ENCODE results near the gene MST1.

Gene MST1

DNA sequence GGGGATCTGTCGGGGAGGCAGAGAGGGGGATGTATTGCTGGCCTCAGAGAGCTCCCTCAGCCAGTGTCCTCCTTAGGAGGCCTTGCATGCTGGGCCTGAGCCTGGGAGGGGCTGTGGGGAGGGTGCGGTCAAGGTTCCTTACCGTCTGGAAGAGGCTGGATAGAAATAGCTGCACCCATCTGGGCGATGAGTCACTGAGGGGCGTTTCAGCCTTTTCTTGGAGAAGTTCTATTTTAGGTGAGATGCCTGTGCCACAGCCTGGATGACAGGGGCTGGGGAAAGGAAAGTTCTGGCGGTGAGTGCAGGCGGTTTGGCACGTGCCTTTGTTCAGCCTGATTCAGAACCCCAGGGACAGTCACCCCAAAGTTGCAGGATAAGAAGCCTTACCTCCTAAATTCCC lies 50.8 kb downstream of the MST1 start:
- no peak for DNase-seq (ENCODE audit: low read depth in 2 of 2, low spot score in 1 of 2)

DNA sequence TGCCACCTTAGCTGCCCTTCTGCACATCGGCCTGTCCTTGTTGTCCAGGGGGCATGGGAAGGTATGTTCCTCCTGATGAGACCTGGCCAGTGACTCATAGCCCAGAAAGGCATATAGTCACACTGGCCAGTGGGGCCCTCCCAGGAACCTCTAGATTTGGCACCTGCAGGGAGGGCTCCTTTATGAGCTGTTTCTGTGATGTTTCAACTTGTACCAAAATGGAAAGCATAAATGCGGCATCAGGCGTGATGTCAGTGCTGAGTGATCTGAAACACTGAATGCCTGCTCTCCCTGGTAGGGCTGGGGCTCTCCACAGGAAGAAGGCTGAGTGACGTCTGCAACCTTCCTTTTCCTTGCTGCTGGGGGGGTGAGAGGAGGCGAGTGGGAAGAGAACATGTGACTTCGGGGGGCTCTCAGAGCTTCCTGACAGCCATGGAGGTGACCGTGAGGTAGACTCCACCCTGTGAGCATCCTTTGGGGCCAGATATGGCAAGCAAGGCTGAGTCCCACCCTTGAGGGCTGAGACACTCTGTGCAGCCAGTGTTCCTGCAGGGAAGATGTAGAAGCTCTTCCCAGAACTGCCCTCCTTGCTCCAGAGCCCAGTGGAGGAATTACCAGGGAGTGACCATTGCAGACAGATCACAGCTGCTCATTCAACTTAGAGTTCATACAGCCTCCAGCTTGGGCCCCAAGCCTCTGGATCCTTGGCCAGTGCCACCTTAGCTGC lies 52.2 kb downstream of the MST1 start:
- no peak for DNase-seq (ENCODE audit: low read depth in 2 of 2, low spot score in 1 of 2)

DNA sequence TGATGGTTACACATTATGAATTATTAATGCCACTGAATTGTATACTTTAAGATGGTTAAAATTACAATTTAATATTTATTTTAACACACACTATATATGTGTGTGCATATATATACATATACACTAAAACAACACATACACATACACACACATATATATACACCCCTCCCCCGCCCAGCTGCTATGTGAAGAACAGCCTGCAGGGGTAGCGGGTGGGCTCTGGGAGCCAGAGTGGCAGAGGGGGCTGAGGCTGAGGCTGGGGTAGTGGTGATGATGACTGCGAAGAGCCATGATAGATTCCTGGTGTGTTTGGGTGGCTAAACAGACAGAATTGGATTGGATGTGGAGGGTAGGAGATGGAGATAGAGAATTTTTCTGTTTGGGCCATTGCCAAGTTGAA lies 54.5 kb downstream of the MST1 start:
- no peak for DNase-seq (ENCODE audit: low read depth in 2 of 2, low spot score in 1 of 2)

Data from stimulated activated CD8-positive, alpha-beta memory T cell treated with anti-CD3 and anti-CD28 coated beads, Interleukin-4, amount 100 ng/mL, for 1 hour (primary cell).